B cell (primary cell): ENCODE results near the gene PROB1.

Experiments used
- EZH2 ChIP-seq: IDR thresholded peaks from 2 replicates; pipeline ENCODE4 v1.6.1; 2012; ENCODE audit warnings: borderline replicate concordance, low read depth, mild to moderate bottlenecking, moderate library complexity, low read length; ENCODE audit not compliant: insufficient read depth, poor library complexity, severe bottlenecking
- TF ChIP-seq, protein P1 (sequence below): fragments of 200-600 bp; IDR thresholded peaks from one replicate; pipeline ENCODE4 v1.8.0; 2022; ENCODE audit warnings: antibody characterized with exemption, mild to moderate bottlenecking

DNA sequence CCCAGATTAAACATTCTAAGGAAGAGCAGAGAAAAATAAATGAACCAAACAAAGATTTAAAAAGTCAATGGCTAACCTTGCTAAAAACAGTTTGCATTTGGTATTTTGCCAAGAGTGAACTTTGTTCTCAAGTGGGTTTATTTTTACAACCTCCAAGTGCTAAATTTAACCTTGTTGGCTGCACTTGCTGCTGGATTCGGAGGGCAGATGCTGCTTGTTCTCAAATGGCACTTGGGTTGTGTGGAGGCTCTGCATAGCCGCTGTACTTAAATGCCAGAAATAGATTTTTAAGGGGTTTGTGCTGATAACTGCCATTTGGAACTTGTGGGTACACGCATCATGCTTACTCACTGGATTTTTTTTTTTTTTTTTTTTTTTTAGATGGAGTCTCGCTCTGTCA lies 22.3 kb upstream of the PROB1 start:
- TF ChIP-seq, protein P1, sequence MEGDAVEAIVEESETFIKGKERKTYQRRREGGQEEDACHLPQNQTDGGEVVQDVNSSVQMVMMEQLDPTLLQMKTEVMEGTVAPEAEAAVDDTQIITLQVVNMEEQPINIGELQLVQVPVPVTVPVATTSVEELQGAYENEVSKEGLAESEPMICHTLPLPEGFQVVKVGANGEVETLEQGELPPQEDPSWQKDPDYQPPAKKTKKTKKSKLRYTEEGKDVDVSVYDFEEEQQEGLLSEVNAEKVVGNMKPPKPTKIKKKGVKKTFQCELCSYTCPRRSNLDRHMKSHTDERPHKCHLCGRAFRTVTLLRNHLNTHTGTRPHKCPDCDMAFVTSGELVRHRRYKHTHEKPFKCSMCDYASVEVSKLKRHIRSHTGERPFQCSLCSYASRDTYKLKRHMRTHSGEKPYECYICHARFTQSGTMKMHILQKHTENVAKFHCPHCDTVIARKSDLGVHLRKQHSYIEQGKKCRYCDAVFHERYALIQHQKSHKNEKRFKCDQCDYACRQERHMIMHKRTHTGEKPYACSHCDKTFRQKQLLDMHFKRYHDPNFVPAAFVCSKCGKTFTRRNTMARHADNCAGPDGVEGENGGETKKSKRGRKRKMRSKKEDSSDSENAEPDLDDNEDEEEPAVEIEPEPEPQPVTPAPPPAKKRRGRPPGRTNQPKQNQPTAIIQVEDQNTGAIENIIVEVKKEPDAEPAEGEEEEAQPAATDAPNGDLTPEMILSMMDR: no peak
- no peak for TF ChIP-seq EZH2
